HCT116 (cell line): ENCODE measurements around the gene LRFN2.

Experiments used
- CBX3 ChIP-seq: IDR thresholded peaks from 2 replicates; pipeline ENCODE4 v1.6.1; 2012; ENCODE audit warnings: low read depth
- CEBPB ChIP-seq: IDR thresholded peaks from 2 replicates; pipeline ENCODE4 v1.6.1; 2012; ENCODE audit warnings: low read depth
- CTCF ChIP-seq, 3 experiments: fragments of 200-600 bp in 1 of 3; sonication (generic) in 1 of 3; IDR thresholded peaks in 2 of 3; conservative IDR thresholded peaks in 1 of 3; 2 replicates each; pipeline ENCODE4 v1.5.1; 2012 to 2017; ENCODE audit warnings: low read depth in 2 of 3, low read length in 2 of 3, antibody characterized with exemption in 1 of 3, borderline replicate concordance in 1 of 3, control low read depth in 1 of 3, mild to moderate bottlenecking in 1 of 3, mixed read lengths in 1 of 3, mixed run types in 1 of 3, moderate library complexity in 1 of 3; ENCODE audit not compliant: insufficient read depth in 1 of 3
- EZH2 ChIP-seq: fragments of 200-600 bp; sonication (generic); IDR thresholded peaks from 2 replicates; pipeline ENCODE4 v1.6.1; 2017; ENCODE audit warnings: antibody characterized with exemption, mixed run types
- EZH2phosphoT487 ChIP-seq: fragments of 200-600 bp; IDR thresholded peaks from 2 replicates; pipeline ENCODE4 v1.6.1; 2018; ENCODE audit warnings: antibody characterized with exemption, borderline replicate concordance
- JUND ChIP-seq: IDR thresholded peaks from 2 replicates; pipeline ENCODE4 v1.6.1; 2012
- MAX ChIP-seq: IDR thresholded peaks from 2 replicates; pipeline ENCODE4 v1.6.1; 2012
- POLR2A ChIP-seq: IDR thresholded peaks from 2 replicates; pipeline ENCODE4 v1.7.0; 2011; ENCODE audit warnings: borderline replicate concordance; ENCODE audit not compliant: insufficient read depth, insufficient read length; ENCODE audit errors: extremely low read depth
- POLR2AphosphoS5 ChIP-seq: IDR thresholded peaks from 2 replicates; pipeline ENCODE4 v1.6.1; 2011; ENCODE audit warnings: mild to moderate bottlenecking, low read depth, low read length, moderate library complexity
- RAD21 ChIP-seq: IDR thresholded peaks from 2 replicates; pipeline ENCODE4 v1.6.1; 2012; ENCODE audit warnings: low read depth, mild to moderate bottlenecking
- REST ChIP-seq: IDR thresholded peaks from 2 replicates; pipeline ENCODE4 v1.6.1; 2012; ENCODE audit warnings: low read depth
- TCF7L2 ChIP-seq: IDR thresholded peaks from 2 replicates; pipeline ENCODE4 v1.7.0; 2011; ENCODE audit warnings: borderline replicate concordance, inconsistent platforms; ENCODE audit not compliant: insufficient read depth, insufficient read length; ENCODE audit errors: extremely low read depth
- YY1 ChIP-seq: IDR thresholded peaks from 2 replicates; pipeline ENCODE4 v1.6.1; 2011; ENCODE audit warnings: low read length, low read depth, moderate library complexity, mild to moderate bottlenecking; ENCODE audit not compliant: insufficient replicate concordance; ENCODE audit errors: extremely low read depth
- ZBTB33 ChIP-seq: IDR thresholded peaks from 2 replicates; pipeline ENCODE4 v1.6.1; 2011; ENCODE audit warnings: mild to moderate bottlenecking, low read length, moderate library complexity; ENCODE audit not compliant: insufficient replicate concordance; ENCODE audit errors: extremely low read depth

- no peak for TF ChIP-seq POLR2A
- no peak for TF ChIP-seq CTCF (IDR thresholded peaks at IDR 0.05 in 2 of 3, conservative IDR thresholded peaks at IDR 0.05 in 1 of 3; ENCODE audit: borderline replicate concordance in 1 of 3, insufficient read depth in 1 of 3, low read depth in 2 of 3, low read length in 2 of 3)
- TF ChIP-seq EZH2phosphoT487 = no peak
- no peak for TF ChIP-seq RAD21
- TF ChIP-seq CBX3 = no peak
- no peak for TF ChIP-seq REST
- no peak for TF ChIP-seq CEBPB
- no peak for TF ChIP-seq YY1
- TF ChIP-seq POLR2AphosphoS5 = no peak
- no peak for TF ChIP-seq ZBTB33
- TF ChIP-seq TCF7L2 = no peak
- TF ChIP-seq MAX = no peak
- TF ChIP-seq EZH2 = no peak
- no peak for TF ChIP-seq JUND
These were observed 143.3 kb downstream of the LRFN2 start for GRCh38 chr6:40443842-40444241.
